Measurements from ENCODE around the gene METTL27.
"Not testable (repeated sequence)": the region's sequence is repeated elsewhere in the genome, so short reads cannot be mapped to it uniquely, and the experiment has no call there.

Gene METTL27

GRCh38 chr7:73869011-73869798 lies 26.9 kb upstream of the METTL27 start:
- DNase-seq (ENCODE audit: low spot score) (no peak), FAIRE-seq (no peak)

- FAIRE-seq (no peak), DNase-seq (ENCODE audit: low spot score) (no peak)
Measured at GRCh38 chr7:73866446-73866767, 24.1 kb upstream of the METTL27 start.

- no peak for FAIRE-seq
- DNase-seq (ENCODE audit: low spot score): peak; percentile 13
Measured at GRCh38 chr7:73865738-73866445, 23.6 kb upstream of the METTL27 start.

- DNase-seq (ENCODE audit: low spot score) (no peak), FAIRE-seq (no peak)
Measured at GRCh38 chr7:73864981-73865711, 22.8 kb upstream of the METTL27 start.

- no peak for FAIRE-seq
Measured at GRCh38 chr7:73861305-73861704, 19.0 kb upstream of the METTL27 start.

GRCh38 chr7:73860859-73861258 lies 18.5 kb upstream of the METTL27 start, which contains the start of gene TMEM270:
TMEM270 (plus strand) TSS chr7:73861159; CDS start chr7:73861195, 36 bp downstream.
- DNase-seq (ENCODE audit: low spot score) (no peak), FAIRE-seq (no peak)

More at GRCh38 chr7:73861305-73861704, 19.0 kb upstream of the METTL27 start:
- DNase-seq (ENCODE audit: low spot score): no peak

GRCh38 chr7:73858807-73859206 lies 16.5 kb upstream of the METTL27 start:
- FAIRE-seq: no peak
- DNase-seq (ENCODE audit: low spot score): no peak

GRCh38 chr7:73856941-73857340 lies 14.6 kb upstream of the METTL27 start:
- no peak for FAIRE-seq
- DNase-seq (ENCODE audit: low spot score): no peak

GRCh38 chr7:73852500-73852899 lies 10.2 kb upstream of the METTL27 start:
- DNase-seq (ENCODE audit: low spot score) (no peak), FAIRE-seq (no peak)

- DNase-seq (ENCODE audit: low spot score) (peak; percentile 100), FAIRE-seq (peak; percentile 99)
Measured at GRCh38 chr7:73851410-73852338, 9.4 kb upstream of the METTL27 start.

- FAIRE-seq (peak; percentile 93), DNase-seq (ENCODE audit: low spot score) (peak; percentile 97)
Measured at GRCh38 chr7:73850781-73851207, 8.5 kb upstream of the METTL27 start.

- peak; percentile 69 for DNase-seq (ENCODE audit: low spot score)
- peak; percentile 80 for FAIRE-seq
Measured at GRCh38 chr7:73847941-73848723, 5.8 kb upstream of the METTL27 start.

- DNase-seq (ENCODE audit: low spot score); FAIRE-seq: not testable (repeated sequence)
Measured at GRCh38 chr7:73845701-73846195, 3.4 kb upstream of the METTL27 start.

GRCh38 chr7:73844848-73845460 lies 2.6 kb upstream of the METTL27 start:
- no peak for FAIRE-seq
- peak; percentile 29 for DNase-seq (ENCODE audit: low spot score)

- FAIRE-seq (no peak), DNase-seq (ENCODE audit: low spot score) (no peak)
Measured at GRCh38 chr7:73844131-73844547, 1.8 kb upstream of the METTL27 start.

GRCh38 chr7:73841689-73842066 lies 638 bp downstream of the METTL27 start:
- DNase-seq (ENCODE audit: low spot score) (no peak), FAIRE-seq (no peak)

GRCh38 chr7:73840715-73841379 lies 1.5 kb downstream of the METTL27 start:
- FAIRE-seq (no peak), DNase-seq (ENCODE audit: low spot score) (no peak)

- FAIRE-seq (no peak), DNase-seq (ENCODE audit: low spot score) (no peak)
Measured at GRCh38 chr7:73839743-73840714, 2.3 kb downstream of the METTL27 start.
